Measurements from ENCODE around the gene RIGI. TPM values are rescaled to one million over a fixed set of nuclear protein-coding genes. Genes with fewer than 3 reads are reported as not detected.
A peak's percentile ranks its signal among the peaks of the same experiment; 100 is the strongest.

Gene RIGI
- total and polyA plus RNA-seq, 2 of the 13 experiments (the other 11 are each of a cell fraction or from before 2014, with no cell fraction given): 3.0 to 8.2 TPM

GRCh38 chr9:32526041-32526706, at the start of gene RIGI (continued):
- TF ChIP-seq ZNF800 (CRISPR knock-in tag; IDR thresholded peaks at IDR 0.05) (no peak), MLLT10 (CRISPR knock-in tag; IDR thresholded peaks at IDR 0.05) (no peak), PAWR (CRISPR knock-in tag; IDR thresholded peaks at IDR 0.05; ENCODE audit: borderline replicate concordance) (no peak), ZNF224 (CRISPR knock-in tag; IDR thresholded peaks at IDR 0.05) (no peak), ZNF180 (CRISPR knock-in tag; IDR thresholded peaks at IDR 0.05; ENCODE audit: borderline replicate concordance, low read depth) (no peak), IKZF5 (CRISPR knock-in tag; IDR thresholded peaks at IDR 0.05) (no peak), HMGXB3 (CRISPR knock-in tag; IDR thresholded peaks at IDR 0.05; ENCODE audit: borderline replicate concordance) (no peak), GATAD1 (CRISPR knock-in tag; IDR thresholded peaks at IDR 0.05) (no peak), TRIM24 (CRISPR knock-in tag; IDR thresholded peaks at IDR 0.05) (no peak), ZNF788 (CRISPR knock-in tag; IDR thresholded peaks at IDR 0.05; ENCODE audit: borderline replicate concordance) (peak; percentile 23; the same call in 1 of the 2 replicates), NAIF1 (CRISPR knock-in tag; IDR thresholded peaks at IDR 0.05; ENCODE audit: borderline replicate concordance) (no peak), ZNF446 (CRISPR knock-in tag; IDR thresholded peaks at IDR 0.05) (no peak), ZNF317 (CRISPR knock-in tag; IDR thresholded peaks at IDR 0.05) (no peak), ZNF383 (CRISPR knock-in tag; IDR thresholded peaks at IDR 0.05; ENCODE audit: borderline replicate concordance) (no peak), ATF4 (CRISPR knock-in tag; IDR thresholded peaks at IDR 0.05) (no peak; a peak in 1 of 4 replicates), SP4 (CRISPR knock-in tag; IDR thresholded peaks at IDR 0.05) (no peak), TEAD2 (CRISPR knock-in tag; IDR thresholded peaks at IDR 0.05) (no peak), U2AF1 (optimal IDR thresholded peaks at IDR 0.05; ENCODE audit: low read depth, low read length) (no peak), PATZ1 (CRISPR knock-in tag; IDR thresholded peaks at IDR 0.05) (no peak; the same call in 1 of the 2 replicates), HNRNPH1 (optimal IDR thresholded peaks at IDR 0.05; ENCODE audit: low read depth, low read length) (no peak)

Data from HepG2 (cell line).